GM12801 (cell line): ENCODE measurements around the gene SAE1.
A peak's percentile ranks its signal among the peaks of the same experiment; 100 is the strongest.

Source experiments
- CTCF ChIP-seq: IDR thresholded peaks from one replicate; pipeline ENCODE4 v1.5.1; 2011; ENCODE audit warnings: control low read depth; ENCODE audit not compliant: insufficient read length; ENCODE audit errors: extremely low read depth

Gene SAE1

GRCh38 chr19:47243776-47244547 lies 113.3 kb downstream of the SAE1 start:
- no peak for TF ChIP-seq CTCF

- peak; percentile 23 for TF ChIP-seq CTCF
Measured at GRCh38 chr19:47247308-47247990, 116.8 kb downstream of the SAE1 start.

- TF ChIP-seq CTCF = no peak
Measured at GRCh38 chr19:47253467-47253881, 122.8 kb downstream of the SAE1 start.

- no peak for TF ChIP-seq CTCF
Measured at GRCh38 chr19:47253970-47254369, 123.3 kb downstream of the SAE1 start.

- TF ChIP-seq CTCF = no peak
Measured at GRCh38 chr19:47255879-47256692, 125.5 kb downstream of the SAE1 start, which contains the start of gene CCDC9. Gene CCDC9 (plus strand): TSS chr19:47256525. CDS start chr19:47258401, 1,876 bp downstream.

- TF ChIP-seq CTCF = no peak
Measured at GRCh38 chr19:47256693-47257410, 126.2 kb downstream of the SAE1 start.
